AG09319 (cell line): ENCODE results near the gene KLK8.

Experiments used
- DNase-seq: peaks from one replicate; pipeline ENCODE4 v3.0.0-alpha.2; 2010; ENCODE audit warnings: low read depth; ENCODE audit errors: extremely low read depth
- TF ChIP-seq, protein P1 (sequence below): IDR thresholded peaks from 2 replicates; pipeline ENCODE4 v1.5.1; 2011; ENCODE audit warnings: low read depth, mild to moderate bottlenecking, inconsistent platforms, low read length, moderate library complexity

KLK8 gene

DNA sequence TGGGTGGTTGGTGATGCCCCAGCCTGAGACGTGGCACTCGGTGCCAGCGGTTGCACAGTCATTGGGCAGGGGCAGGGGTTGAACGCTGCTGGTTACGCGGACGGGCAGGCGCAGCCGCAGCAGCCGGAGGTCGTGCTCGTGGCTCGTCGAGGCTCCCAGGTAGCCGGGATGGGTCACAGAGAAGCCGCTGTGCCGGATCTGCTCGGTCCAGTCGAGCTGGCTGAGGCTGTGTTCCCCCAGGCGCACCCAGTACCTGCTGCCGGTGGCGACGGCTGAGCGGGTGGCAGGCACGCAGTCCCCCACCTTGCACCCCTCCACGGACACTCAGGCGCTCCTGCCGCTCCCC lies 30.4 kb upstream of the KLK8 start:
- no peak for DNase-seq
- TF ChIP-seq, protein P1, sequence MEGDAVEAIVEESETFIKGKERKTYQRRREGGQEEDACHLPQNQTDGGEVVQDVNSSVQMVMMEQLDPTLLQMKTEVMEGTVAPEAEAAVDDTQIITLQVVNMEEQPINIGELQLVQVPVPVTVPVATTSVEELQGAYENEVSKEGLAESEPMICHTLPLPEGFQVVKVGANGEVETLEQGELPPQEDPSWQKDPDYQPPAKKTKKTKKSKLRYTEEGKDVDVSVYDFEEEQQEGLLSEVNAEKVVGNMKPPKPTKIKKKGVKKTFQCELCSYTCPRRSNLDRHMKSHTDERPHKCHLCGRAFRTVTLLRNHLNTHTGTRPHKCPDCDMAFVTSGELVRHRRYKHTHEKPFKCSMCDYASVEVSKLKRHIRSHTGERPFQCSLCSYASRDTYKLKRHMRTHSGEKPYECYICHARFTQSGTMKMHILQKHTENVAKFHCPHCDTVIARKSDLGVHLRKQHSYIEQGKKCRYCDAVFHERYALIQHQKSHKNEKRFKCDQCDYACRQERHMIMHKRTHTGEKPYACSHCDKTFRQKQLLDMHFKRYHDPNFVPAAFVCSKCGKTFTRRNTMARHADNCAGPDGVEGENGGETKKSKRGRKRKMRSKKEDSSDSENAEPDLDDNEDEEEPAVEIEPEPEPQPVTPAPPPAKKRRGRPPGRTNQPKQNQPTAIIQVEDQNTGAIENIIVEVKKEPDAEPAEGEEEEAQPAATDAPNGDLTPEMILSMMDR = no peak

DNA sequence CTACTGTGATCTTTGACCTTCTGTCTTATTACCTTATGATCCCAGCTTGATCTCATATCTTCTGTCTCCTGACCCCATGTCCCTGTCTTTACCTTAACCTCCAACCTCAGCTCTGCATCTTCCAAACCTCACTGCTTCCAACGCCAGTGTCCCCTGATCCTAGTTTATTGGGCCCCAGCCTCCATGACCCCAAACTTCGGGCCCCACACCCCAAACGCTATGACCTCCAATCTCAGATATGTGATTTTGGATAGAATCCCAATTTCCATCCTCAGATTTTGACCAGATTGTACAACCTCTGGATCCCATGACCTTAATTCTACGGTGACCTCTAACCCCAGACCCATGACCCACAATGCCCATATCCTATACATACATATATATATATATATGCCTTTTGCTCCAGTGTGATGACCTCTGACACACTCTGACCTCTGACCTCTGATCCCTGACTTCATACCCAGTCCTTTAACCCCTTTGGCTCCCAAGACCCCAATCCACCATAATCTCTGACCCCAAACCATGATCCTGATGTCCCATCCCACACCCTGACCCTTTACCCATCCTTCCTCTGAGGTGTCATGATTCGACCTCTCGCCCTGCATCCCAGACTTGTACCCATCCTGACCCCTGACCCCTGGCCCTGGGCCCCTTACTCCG lies 29.9 kb upstream of the KLK8 start:
- no peak for DNase-seq

DNA sequence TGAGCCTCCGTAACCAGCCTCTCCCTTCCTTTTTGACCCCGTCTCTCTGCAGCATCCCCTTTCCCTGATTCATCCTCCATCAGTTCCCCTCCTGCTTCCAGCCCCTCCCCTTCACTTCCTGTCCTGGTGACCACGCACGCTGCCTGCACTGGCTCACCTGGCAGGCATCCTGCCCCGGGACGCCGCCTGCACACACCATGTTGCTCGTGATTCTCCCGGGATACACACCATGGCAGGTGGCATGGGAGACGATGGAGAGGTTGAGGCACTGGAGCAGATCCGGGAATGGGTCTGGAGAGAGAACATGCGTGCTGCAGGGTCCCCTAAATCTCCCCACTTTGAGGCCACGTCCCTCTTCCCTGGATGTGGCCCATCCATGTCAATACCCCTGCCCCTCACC lies 29.2 kb upstream of the KLK8 start:
- no peak for DNase-seq
- TF ChIP-seq, protein P1 = no peak

More for the DNA sequence above, 29.9 kb upstream of the KLK8 start:
- TF ChIP-seq, protein P1 = no peak

DNA sequence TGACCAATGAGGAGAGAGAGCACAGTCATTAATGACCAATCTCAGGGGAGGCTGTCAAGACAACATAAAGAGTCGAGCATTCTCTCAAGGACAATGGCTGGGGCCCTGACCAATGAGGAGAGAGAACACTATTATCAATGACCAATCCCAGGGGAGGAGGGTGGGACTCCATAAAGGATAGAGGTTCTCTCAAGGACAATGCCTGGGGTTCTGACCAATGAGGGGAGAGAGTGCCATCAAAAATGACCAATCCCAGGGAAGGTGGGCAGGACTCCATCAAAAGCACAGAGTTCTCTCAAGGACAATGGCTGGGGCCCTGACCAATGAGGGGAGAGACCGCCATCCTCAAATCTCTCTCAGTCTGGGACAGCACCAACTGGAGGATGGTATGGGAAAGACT lies 28.3 kb upstream of the KLK8 start:
- no peak for DNase-seq
- TF ChIP-seq, protein P1 = no peak

DNA sequence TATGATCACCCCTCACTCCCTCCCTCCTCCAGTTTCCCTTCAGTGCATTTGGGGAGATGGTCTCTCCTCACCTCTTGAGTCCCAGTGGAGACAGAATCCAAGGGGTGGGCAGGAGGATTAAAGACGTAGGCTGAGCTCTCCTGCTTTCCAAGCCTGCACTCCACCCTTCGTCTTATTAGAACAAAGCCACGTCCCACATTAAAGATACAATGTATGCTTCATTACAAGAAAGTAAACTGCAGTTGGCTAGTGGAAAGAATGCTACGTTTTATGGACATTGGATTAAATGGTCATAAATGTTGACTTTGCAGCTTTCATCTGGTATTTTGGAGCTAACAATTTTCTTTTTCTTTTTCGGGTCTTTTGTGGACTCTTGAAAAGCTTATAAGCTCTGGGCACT lies 26.5 kb upstream of the KLK8 start:
- TF ChIP-seq, protein P1 = no peak
- DNase-seq = no peak

DNA sequence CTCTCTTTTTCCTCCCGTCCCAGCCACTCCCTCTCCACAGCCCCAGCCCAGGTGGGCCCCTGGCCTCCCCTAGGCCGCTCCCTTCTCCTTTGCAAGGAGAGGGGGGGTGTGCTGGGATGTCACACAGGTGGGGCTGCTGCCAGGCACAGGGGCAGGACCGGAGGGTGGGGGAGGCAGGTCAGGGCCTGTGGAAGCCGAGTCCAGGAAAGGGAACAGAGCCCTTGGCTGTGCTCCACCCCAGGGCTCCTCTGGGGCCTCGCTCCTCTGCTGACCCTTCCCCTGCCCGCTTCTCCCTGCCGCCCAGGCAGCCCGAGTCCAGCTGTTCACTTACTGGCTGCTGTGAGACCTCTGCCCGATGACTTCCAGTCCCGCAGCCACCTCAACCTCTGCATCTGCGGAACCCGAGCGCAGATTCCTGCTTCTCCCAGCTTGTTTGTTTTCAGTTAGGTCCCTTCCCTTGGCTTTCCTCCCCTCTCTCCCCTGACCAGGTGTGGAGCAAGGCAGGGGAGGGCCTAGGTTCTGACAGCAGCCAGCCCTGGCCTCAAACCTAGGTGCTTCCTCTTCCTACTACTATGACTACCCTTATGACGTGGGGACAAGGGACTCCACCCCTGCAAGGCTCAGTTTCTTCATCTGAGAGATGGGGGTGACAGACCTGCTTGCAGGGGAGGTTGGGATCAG lies 25.9 kb upstream of the KLK8 start:
- TF ChIP-seq, protein P1 = no peak
- DNase-seq = no peak

DNA sequence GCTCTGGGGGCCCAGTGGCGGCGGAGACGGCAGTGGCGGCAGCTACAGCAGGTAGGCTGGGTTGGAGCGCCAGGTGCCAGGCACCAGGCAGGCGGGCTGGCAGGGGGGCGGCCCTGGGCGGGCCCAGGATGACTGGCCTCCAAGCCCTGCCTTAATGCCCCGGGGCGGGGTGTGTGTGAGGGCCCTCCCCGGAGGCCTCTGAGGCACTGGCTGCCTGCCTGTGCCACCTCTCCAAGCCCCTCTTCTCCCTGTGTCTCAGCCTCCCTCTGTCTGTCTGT lies 25.1 kb upstream of the KLK8 start, which contains the start of gene KLK11:
TSS of gene KLK11 (minus strand) at position 63 of the 278 bp plus-strand sequence. CDS start 985 bp downstream, outside the sequence.
- TF ChIP-seq, protein P1 = no peak
- no peak for DNase-seq
